SK-N-SH treated with all-trans-retinoic acid at 6 μM for 48 hours (cell line): ENCODE measurements around the gene ITK.

Experiments
- ATAC-seq: fragments of 200-7000 bp; cut with Tn5 transposase; 3 replicates; pipeline ENCODE4 v1.9.1; 2020; ENCODE audit warnings: mild to moderate bottlenecking, moderate library complexity
- ARNTL ChIP-seq: fragments of 450-650 bp; formaldehyde crosslinking; IDR thresholded peaks from 2 replicates; pipeline ENCODE4 v1.5.0; 2020; ENCODE audit warnings: low read depth, mild to moderate bottlenecking, moderate library complexity, borderline replicate concordance
- CSDC2 ChIP-seq: fragments of 250-450 bp; sonication (Bioruptor Pico); IDR thresholded peaks from 2 replicates; pipeline ENCODE4 v1.5.0; 2020; ENCODE audit warnings: mild to moderate bottlenecking, moderate library complexity
- ESRRG ChIP-seq: fragments of 250-450 bp; sonication (Bioruptor Pico); IDR thresholded peaks from 2 replicates; pipeline ENCODE4 v1.6.1; 2021; ENCODE audit warnings: mild to moderate bottlenecking
- GLIS3 ChIP-seq: fragments of 250-450 bp; sonication (Bioruptor Pico); IDR thresholded peaks from 2 replicates; pipeline ENCODE4 v1.5.0; 2020; ENCODE audit warnings: mild to moderate bottlenecking, moderate library complexity
- ISL1 ChIP-seq: fragments of 250-450 bp; sonication (Bioruptor Pico); IDR thresholded peaks from 2 replicates; pipeline ENCODE4 v2.1.2; 2022; ENCODE audit warnings: mild to moderate bottlenecking, moderate library complexity
- OSR1 ChIP-seq: fragments of 250-450 bp; sonication (Bioruptor Pico); IDR thresholded peaks from 2 replicates; pipeline ENCODE4 v1.8.0; 2022; ENCODE audit warnings: moderate library complexity, mild to moderate bottlenecking, inconsistent platforms
- PPARA ChIP-seq: fragments of 250-450 bp; sonication (Bioruptor Pico); IDR thresholded peaks from 2 replicates; pipeline ENCODE4 v1.5.0; 2020; ENCODE audit warnings: mild to moderate bottlenecking, borderline replicate concordance
- RARB ChIP-seq: fragments of 250-450 bp; sonication (Bioruptor Pico); IDR thresholded peaks from 2 replicates; pipeline ENCODE4 v1.8.0; 2021; ENCODE audit warnings: mild to moderate bottlenecking, moderate library complexity
- SNAI2 ChIP-seq: fragments of 250-450 bp; sonication (Bioruptor Pico); IDR thresholded peaks from 2 replicates; pipeline ENCODE4 v1.5.0; 2020; ENCODE audit warnings: mild to moderate bottlenecking, moderate library complexity
- TCF4 ChIP-seq: fragments of 250-450 bp; sonication (Bioruptor Pico); IDR thresholded peaks from 2 replicates; pipeline ENCODE4 v1.8.0; 2021; ENCODE audit warnings: mild to moderate bottlenecking, moderate library complexity, borderline replicate concordance
- TOX ChIP-seq: fragments of 250-450 bp; sonication (Bioruptor Pico); IDR thresholded peaks from 2 replicates; pipeline ENCODE4 v1.8.0; 2021; ENCODE audit warnings: mild to moderate bottlenecking, moderate library complexity, borderline replicate concordance
- ZC3H10 ChIP-seq: fragments of 250-450 bp; sonication (Bioruptor Pico); IDR thresholded peaks from 2 replicates; pipeline ENCODE4 v1.5.1; 2021; ENCODE audit warnings: mild to moderate bottlenecking, moderate library complexity
- ZFP3 ChIP-seq: fragments of 250-450 bp; sonication (Bioruptor Pico); IDR thresholded peaks from 2 replicates; pipeline ENCODE4 v1.5.0; 2020; ENCODE audit warnings: mild to moderate bottlenecking, moderate library complexity
- ZFP30 ChIP-seq: fragments of 450-650 bp; formaldehyde crosslinking; IDR thresholded peaks from 2 replicates; pipeline ENCODE4 v1.5.0; 2022; ENCODE audit warnings: mild to moderate bottlenecking, moderate library complexity
- ZNF565 ChIP-seq: fragments of 450-650 bp; formaldehyde crosslinking; conservative IDR thresholded peaks from 2 replicates; pipeline ENCODE4 v1.5.0; 2020; ENCODE audit warnings: low read depth, mild to moderate bottlenecking, moderate library complexity
- ZNF70 ChIP-seq: fragments of 450-650 bp; formaldehyde crosslinking; IDR thresholded peaks from 2 replicates; pipeline ENCODE4 v1.5.0; 2020; ENCODE audit warnings: mild to moderate bottlenecking, moderate library complexity
- ZNF8 ChIP-seq: fragments of 450-650 bp; formaldehyde crosslinking; IDR thresholded peaks from 2 replicates; pipeline ENCODE4 v1.5.0; 2020; ENCODE audit warnings: mild to moderate bottlenecking, moderate library complexity
- TF ChIP-seq, protein P1 (sequence below): fragments of 250-450 bp; sonication (Bioruptor Pico); IDR thresholded peaks from 2 replicates; pipeline ENCODE4 v1.5.1; 2020; ENCODE audit warnings: low read depth, mild to moderate bottlenecking, moderate library complexity
- TF ChIP-seq, protein P2 (sequence below): fragments of 250-450 bp; sonication (Bioruptor Pico); IDR thresholded peaks from 2 replicates; pipeline ENCODE4 v1.5.1; 2021; ENCODE audit warnings: mild to moderate bottlenecking, moderate library complexity
- TF ChIP-seq, protein P3 (sequence below): fragments of 250-450 bp; sonication (Bioruptor Pico); IDR thresholded peaks from 2 replicates; pipeline ENCODE4 v1.5.0; 2020; ENCODE audit warnings: mild to moderate bottlenecking, moderate library complexity
- TF ChIP-seq, protein P4 (sequence below): fragments of 250-450 bp; sonication (Bioruptor Pico); IDR thresholded peaks from 2 replicates; pipeline ENCODE4 v1.8.0; 2020; ENCODE audit warnings: mild to moderate bottlenecking, moderate library complexity, borderline replicate concordance

ITK gene

DNA sequence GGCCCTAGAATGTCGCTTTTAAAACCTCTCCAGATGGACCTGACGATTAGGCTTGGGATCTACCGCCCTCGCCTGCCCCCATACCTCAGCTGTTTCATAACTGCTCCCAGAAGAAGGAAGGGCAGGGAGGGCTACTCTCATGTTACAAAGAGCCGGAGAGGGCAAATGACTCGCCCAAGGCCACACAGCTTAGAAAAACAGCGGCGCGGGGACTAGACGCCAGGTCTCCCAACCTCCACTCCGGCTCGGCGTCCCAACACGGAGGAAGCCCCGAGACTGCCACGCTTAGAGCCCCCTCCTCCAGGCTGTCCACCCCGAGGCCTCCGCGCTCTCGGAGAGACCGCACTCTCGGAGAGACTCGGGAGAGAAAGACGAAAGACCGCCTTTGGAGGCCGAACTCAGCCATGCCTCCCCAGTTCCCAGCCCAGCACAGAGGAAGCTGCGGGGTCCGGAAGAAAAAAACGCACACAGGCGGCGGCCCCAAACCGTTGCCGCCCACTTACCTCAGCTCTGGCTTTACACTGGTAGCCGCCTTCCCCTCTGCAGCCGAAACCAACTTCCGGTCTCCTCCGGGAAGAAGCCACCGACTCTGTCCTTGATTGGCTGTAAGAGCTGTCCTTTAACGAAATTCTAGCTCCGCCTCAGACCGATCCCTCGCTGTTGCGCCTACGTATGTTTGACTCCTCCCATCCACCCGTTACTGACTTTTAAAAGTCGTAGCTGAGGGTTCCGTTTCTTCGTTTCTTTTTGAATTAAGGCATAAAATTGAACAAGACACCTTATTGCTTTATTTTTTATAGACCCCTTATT is 38.1 kb upstream of the ITK start, which contains the start of gene MED7:
MED7 (minus strand) TSS at position 549 of the 810 bp plus-strand sequence. CDS start 3,434 bp downstream, outside the sequence.
- TF ChIP-seq ZFP30 (CRISPR knock-in tag) (no peak), RARB (no peak), ZFP3 (0 out of 2 replicates have a peak, but pooled peaks have one; percentile 26)
- peak; percentile 100 for ATAC-seq

DNA sequence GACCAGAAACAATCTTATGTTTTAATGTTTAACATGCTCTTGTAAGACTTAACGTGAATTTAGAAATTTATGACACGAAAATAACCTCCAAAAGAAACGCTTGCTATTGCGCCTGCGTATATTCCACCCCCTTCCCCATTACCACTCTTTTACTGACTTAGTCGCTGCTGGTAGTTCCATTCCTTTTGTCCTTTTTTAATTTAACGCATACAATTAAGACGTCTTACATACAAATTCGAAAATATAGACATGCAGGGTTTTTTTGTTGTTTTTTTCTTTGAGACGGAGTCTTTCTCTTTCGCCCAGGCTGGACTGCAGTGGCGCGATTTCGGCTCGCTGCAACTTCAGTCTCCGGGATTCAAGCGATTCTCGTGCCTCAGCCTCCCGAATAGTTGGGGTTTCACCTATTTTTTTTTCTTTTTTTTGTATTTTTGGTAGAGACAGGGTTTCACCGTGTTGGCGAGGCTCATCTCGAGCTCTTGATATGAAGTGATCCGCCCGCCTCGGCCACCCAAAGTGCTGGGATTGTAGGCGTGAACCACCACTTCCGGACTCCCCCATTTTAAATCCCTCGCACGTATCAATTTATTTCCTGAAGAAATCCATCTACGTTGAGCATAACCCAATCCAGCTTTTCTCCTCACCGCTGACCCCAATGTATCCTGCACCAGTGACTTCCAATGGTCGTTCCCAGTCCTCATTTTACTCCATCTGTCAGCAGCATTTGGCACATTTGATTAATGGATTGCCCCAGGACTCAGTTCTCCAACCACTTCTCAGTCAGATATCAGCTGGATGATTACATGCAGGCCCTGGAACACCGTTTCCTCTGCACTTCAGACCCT is 37.3 kb upstream of the ITK start:
- peak; percentile 69 for ATAC-seq
- TF ChIP-seq TCF4 (CRISPR knock-in tag), result no peak
- no peak for TF ChIP-seq CSDC2 (CRISPR knock-in tag)
- no peak for TF ChIP-seq ISL1 (CRISPR knock-in tag)
- TF ChIP-seq ZFP30 (CRISPR knock-in tag), result no peak
- no peak for TF ChIP-seq RARB
- no peak for TF ChIP-seq SNAI2 (CRISPR knock-in tag)
- no peak for TF ChIP-seq GLIS3
- no peak for TF ChIP-seq TOX
- TF ChIP-seq ZNF565 (CRISPR knock-in tag), result no peak
- TF ChIP-seq ZNF70 (CRISPR knock-in tag), result no peak
- no peak for TF ChIP-seq ARNTL (CRISPR knock-in tag)
- TF ChIP-seq OSR1 (CRISPR knock-in tag), result no peak
- no peak for TF ChIP-seq ZC3H10 (CRISPR knock-in tag)
- TF ChIP-seq, protein P1, sequence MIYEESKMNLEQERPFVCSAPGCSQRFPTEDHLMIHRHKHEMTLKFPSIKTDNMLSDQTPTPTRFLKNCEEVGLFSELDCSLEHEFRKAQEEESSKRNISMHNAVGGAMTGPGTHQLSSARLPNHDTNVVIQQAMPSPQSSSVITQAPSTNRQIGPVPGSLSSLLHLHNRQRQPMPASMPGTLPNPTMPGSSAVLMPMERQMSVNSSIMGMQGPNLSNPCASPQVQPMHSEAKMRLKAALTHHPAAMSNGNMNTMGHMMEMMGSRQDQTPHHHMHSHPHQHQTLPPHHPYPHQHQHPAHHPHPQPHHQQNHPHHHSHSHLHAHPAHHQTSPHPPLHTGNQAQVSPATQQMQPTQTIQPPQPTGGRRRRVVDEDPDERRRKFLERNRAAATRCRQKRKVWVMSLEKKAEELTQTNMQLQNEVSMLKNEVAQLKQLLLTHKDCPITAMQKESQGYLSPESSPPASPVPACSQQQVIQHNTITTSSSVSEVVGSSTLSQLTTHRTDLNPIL, result no peak
- TF ChIP-seq ZNF8 (CRISPR knock-in tag), result no peak
- TF ChIP-seq, protein P2, sequence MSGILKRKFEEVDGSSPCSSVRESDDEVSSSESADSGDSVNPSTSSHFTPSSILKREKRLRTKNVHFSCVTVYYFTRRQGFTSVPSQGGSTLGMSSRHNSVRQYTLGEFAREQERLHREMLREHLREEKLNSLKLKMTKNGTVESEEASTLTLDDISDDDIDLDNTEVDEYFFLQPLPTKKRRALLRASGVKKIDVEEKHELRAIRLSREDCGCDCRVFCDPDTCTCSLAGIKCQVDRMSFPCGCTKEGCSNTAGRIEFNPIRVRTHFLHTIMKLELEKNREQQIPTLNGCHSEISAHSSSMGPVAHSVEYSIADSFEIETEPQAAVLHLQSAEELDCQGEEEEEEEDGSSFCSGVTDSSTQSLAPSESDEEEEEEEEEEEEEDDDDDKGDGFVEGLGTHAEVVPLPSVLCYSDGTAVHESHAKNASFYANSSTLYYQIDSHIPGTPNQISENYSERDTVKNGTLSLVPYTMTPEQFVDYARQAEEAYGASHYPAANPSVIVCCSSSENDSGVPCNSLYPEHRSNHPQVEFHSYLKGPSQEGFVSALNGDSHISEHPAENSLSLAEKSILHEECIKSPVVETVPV (CRISPR knock-in tag), result no peak
- TF ChIP-seq PPARA (CRISPR knock-in tag), result no peak
- TF ChIP-seq ESRRG (CRISPR knock-in tag), result no peak
- TF ChIP-seq, protein P3, sequence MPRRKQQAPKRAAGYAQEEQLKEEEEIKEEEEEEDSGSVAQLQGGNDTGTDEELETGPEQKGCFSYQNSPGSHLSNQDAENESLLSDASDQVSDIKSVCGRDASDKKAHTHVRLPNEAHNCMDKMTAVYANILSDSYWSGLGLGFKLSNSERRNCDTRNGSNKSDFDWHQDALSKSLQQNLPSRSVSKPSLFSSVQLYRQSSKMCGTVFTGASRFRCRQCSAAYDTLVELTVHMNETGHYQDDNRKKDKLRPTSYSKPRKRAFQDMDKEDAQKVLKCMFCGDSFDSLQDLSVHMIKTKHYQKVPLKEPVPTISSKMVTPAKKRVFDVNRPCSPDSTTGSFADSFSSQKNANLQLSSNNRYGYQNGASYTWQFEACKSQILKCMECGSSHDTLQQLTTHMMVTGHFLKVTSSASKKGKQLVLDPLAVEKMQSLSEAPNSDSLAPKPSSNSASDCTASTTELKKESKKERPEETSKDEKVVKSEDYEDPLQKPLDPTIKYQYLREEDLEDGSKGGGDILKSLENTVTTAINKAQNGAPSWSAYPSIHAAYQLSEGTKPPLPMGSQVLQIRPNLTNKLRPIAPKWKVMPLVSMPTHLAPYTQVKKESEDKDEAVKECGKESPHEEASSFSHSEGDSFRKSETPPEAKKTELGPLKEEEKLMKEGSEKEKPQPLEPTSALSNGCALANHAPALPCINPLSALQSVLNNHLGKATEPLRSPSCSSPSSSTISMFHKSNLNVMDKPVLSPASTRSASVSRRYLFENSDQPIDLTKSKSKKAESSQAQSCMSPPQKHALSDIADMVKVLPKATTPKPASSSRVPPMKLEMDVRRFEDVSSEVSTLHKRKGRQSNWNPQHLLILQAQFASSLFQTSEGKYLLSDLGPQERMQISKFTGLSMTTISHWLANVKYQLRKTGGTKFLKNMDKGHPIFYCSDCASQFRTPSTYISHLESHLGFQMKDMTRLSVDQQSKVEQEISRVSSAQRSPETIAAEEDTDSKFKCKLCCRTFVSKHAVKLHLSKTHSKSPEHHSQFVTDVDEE (CRISPR knock-in tag), result no peak; the same call in 1 of the 2 replicates
- TF ChIP-seq, protein P4, sequence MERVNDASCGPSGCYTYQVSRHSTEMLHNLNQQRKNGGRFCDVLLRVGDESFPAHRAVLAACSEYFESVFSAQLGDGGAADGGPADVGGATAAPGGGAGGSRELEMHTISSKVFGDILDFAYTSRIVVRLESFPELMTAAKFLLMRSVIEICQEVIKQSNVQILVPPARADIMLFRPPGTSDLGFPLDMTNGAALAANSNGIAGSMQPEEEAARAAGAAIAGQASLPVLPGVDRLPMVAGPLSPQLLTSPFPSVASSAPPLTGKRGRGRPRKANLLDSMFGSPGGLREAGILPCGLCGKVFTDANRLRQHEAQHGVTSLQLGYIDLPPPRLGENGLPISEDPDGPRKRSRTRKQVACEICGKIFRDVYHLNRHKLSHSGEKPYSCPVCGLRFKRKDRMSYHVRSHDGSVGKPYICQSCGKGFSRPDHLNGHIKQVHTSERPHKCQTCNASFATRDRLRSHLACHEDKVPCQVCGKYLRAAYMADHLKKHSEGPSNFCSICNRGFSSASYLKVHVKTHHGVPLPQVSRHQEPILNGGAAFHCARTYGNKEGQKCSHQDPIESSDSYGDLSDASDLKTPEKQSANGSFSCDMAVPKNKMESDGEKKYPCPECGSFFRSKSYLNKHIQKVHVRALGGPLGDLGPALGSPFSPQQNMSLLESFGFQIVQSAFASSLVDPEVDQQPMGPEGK (CRISPR knock-in tag), result no peak
- TF ChIP-seq, all 23 proteins: peak for 0
